SK-N-SH treated with all-trans-retinoic acid at 6 μM for 48 hours (cell line): ENCODE data around the gene BIRC5.
A peak's percentile ranks its signal among the peaks of the same experiment; 100 is the strongest.

Experiments used
- ATAC-seq: fragments of 200-7000 bp; cut with Tn5 transposase; 3 replicates; pipeline ENCODE4 v1.9.1; 2020; ENCODE audit warnings: mild to moderate bottlenecking, moderate library complexity
- ARNTL ChIP-seq: fragments of 450-650 bp; formaldehyde crosslinking; IDR thresholded peaks from 2 replicates; pipeline ENCODE4 v1.5.0; 2020; ENCODE audit warnings: low read depth, mild to moderate bottlenecking, moderate library complexity, borderline replicate concordance
- BACH2 ChIP-seq: fragments of 250-450 bp; sonication (Bioruptor Pico); IDR thresholded peaks from 2 replicates; pipeline ENCODE4 v1.9.0; 2021; ENCODE audit warnings: mild to moderate bottlenecking, borderline replicate concordance
- CREB5 ChIP-seq: fragments of 250-450 bp; sonication (Bioruptor Pico); IDR thresholded peaks from 2 replicates; pipeline ENCODE4 v1.5.1; 2020; ENCODE audit warnings: low read depth, mild to moderate bottlenecking, moderate library complexity
- CSDC2 ChIP-seq: fragments of 250-450 bp; sonication (Bioruptor Pico); IDR thresholded peaks from 2 replicates; pipeline ENCODE4 v1.5.0; 2020; ENCODE audit warnings: mild to moderate bottlenecking, moderate library complexity
- CSRNP3 ChIP-seq: fragments of 250-450 bp; sonication (Bioruptor Pico); IDR thresholded peaks from 2 replicates; pipeline ENCODE4 v1.5.1; 2021; ENCODE audit warnings: mild to moderate bottlenecking, moderate library complexity
- ESRRG ChIP-seq: fragments of 250-450 bp; sonication (Bioruptor Pico); IDR thresholded peaks from 2 replicates; pipeline ENCODE4 v1.6.1; 2021; ENCODE audit warnings: mild to moderate bottlenecking
- GLIS3 ChIP-seq: fragments of 250-450 bp; sonication (Bioruptor Pico); IDR thresholded peaks from 2 replicates; pipeline ENCODE4 v1.5.0; 2020; ENCODE audit warnings: mild to moderate bottlenecking, moderate library complexity
- ISL1 ChIP-seq: fragments of 250-450 bp; sonication (Bioruptor Pico); IDR thresholded peaks from 2 replicates; pipeline ENCODE4 v2.1.2; 2022; ENCODE audit warnings: mild to moderate bottlenecking, moderate library complexity
- OSR1 ChIP-seq: fragments of 250-450 bp; sonication (Bioruptor Pico); IDR thresholded peaks from 2 replicates; pipeline ENCODE4 v1.8.0; 2022; ENCODE audit warnings: moderate library complexity, mild to moderate bottlenecking, inconsistent platforms
- PATZ1 ChIP-seq: fragments of 250-450 bp; sonication (Bioruptor Pico); IDR thresholded peaks from 2 replicates; pipeline ENCODE4 v1.8.0; 2020; ENCODE audit warnings: mild to moderate bottlenecking, moderate library complexity, borderline replicate concordance
- POU6F1 ChIP-seq: fragments of 250-450 bp; sonication (Bioruptor Pico); IDR thresholded peaks from 2 replicates; pipeline ENCODE4 v1.8.0; 2021; ENCODE audit warnings: low read depth, mild to moderate bottlenecking, moderate library complexity, borderline replicate concordance
- PPARA ChIP-seq: fragments of 250-450 bp; sonication (Bioruptor Pico); IDR thresholded peaks from 2 replicates; pipeline ENCODE4 v1.5.0; 2020; ENCODE audit warnings: mild to moderate bottlenecking, borderline replicate concordance
- RARB ChIP-seq: fragments of 250-450 bp; sonication (Bioruptor Pico); IDR thresholded peaks from 2 replicates; pipeline ENCODE4 v1.8.0; 2021; ENCODE audit warnings: mild to moderate bottlenecking, moderate library complexity
- TCF4 ChIP-seq: fragments of 250-450 bp; sonication (Bioruptor Pico); IDR thresholded peaks from 2 replicates; pipeline ENCODE4 v1.8.0; 2021; ENCODE audit warnings: mild to moderate bottlenecking, moderate library complexity, borderline replicate concordance
- TOX ChIP-seq: fragments of 250-450 bp; sonication (Bioruptor Pico); IDR thresholded peaks from 2 replicates; pipeline ENCODE4 v1.8.0; 2021; ENCODE audit warnings: mild to moderate bottlenecking, moderate library complexity, borderline replicate concordance
- ZC3H10 ChIP-seq: fragments of 250-450 bp; sonication (Bioruptor Pico); IDR thresholded peaks from 2 replicates; pipeline ENCODE4 v1.5.1; 2021; ENCODE audit warnings: mild to moderate bottlenecking, moderate library complexity
- ZFP3 ChIP-seq: fragments of 250-450 bp; sonication (Bioruptor Pico); IDR thresholded peaks from 2 replicates; pipeline ENCODE4 v1.5.0; 2020; ENCODE audit warnings: mild to moderate bottlenecking, moderate library complexity
- ZFP30 ChIP-seq: fragments of 450-650 bp; formaldehyde crosslinking; IDR thresholded peaks from 2 replicates; pipeline ENCODE4 v1.5.0; 2022; ENCODE audit warnings: mild to moderate bottlenecking, moderate library complexity
- ZNF70 ChIP-seq: fragments of 450-650 bp; formaldehyde crosslinking; IDR thresholded peaks from 2 replicates; pipeline ENCODE4 v1.5.0; 2020; ENCODE audit warnings: mild to moderate bottlenecking, moderate library complexity
- ZNF8 ChIP-seq: fragments of 450-650 bp; formaldehyde crosslinking; IDR thresholded peaks from 2 replicates; pipeline ENCODE4 v1.5.0; 2020; ENCODE audit warnings: mild to moderate bottlenecking, moderate library complexity

The BIRC5 gene

GRCh38 chr17:78226055-78226758, 12.2 kb downstream of the BIRC5 start:
- TF ChIP-seq ZFP3 (CRISPR knock-in tag) = no peak
- TF ChIP-seq ZNF8 (CRISPR knock-in tag) = no peak
- no peak for TF ChIP-seq POU6F1
- TF ChIP-seq GLIS3 (CRISPR knock-in tag) = no peak
- TF ChIP-seq ZC3H10 (CRISPR knock-in tag) = no peak
- no peak for TF ChIP-seq ZNF70 (CRISPR knock-in tag)
- no peak for TF ChIP-seq PATZ1
- no peak for TF ChIP-seq TOX (CRISPR knock-in tag)
- TF ChIP-seq CSDC2 = no peak
- no peak for TF ChIP-seq ZFP30
- no peak for TF ChIP-seq OSR1 (CRISPR knock-in tag)
- no peak for TF ChIP-seq CREB5 (CRISPR knock-in tag)
- TF ChIP-seq RARB (CRISPR knock-in tag) = no peak
- no peak for TF ChIP-seq ISL1 (CRISPR knock-in tag)
- peak; percentile 5; the same call in 2 of the 3 replicates for ATAC-seq

GRCh38 chr17:78226759-78227454, 12.9 kb downstream of the BIRC5 start:
- no peak for TF ChIP-seq RARB (CRISPR knock-in tag)
- ATAC-seq = peak; percentile 13

- no peak for ATAC-seq
- no peak for TF ChIP-seq ESRRG
- no peak for TF ChIP-seq BACH2
- no peak for TF ChIP-seq CSDC2
- no peak for TF ChIP-seq OSR1 (CRISPR knock-in tag)
- no peak for TF ChIP-seq PPARA (CRISPR knock-in tag)
- TF ChIP-seq ZNF8 (CRISPR knock-in tag) = no peak
- no peak for TF ChIP-seq CSRNP3 (CRISPR knock-in tag)
These were observed 13.4 kb downstream of the BIRC5 start for GRCh38 chr17:78227455-78227916.

GRCh38 chr17:78228176-78228575, 14.1 kb downstream of the BIRC5 start:
- no peak for ATAC-seq
- TF ChIP-seq PATZ1 = no peak
- TF ChIP-seq ZNF8 (CRISPR knock-in tag) = no peak
- TF ChIP-seq CSRNP3 (CRISPR knock-in tag) = no peak
- no peak for TF ChIP-seq ZFP30
- no peak for TF ChIP-seq ZNF70 (CRISPR knock-in tag)
- no peak for TF ChIP-seq CREB5 (CRISPR knock-in tag)
- TF ChIP-seq ISL1 (CRISPR knock-in tag) = no peak
- no peak for TF ChIP-seq TOX (CRISPR knock-in tag)
- no peak for TF ChIP-seq ZFP3 (CRISPR knock-in tag)
- no peak for TF ChIP-seq GLIS3 (CRISPR knock-in tag)
- no peak for TF ChIP-seq ARNTL (CRISPR knock-in tag)
- TF ChIP-seq TCF4 = no peak
- TF ChIP-seq OSR1 (CRISPR knock-in tag) = no peak
- TF ChIP-seq BACH2 = no peak
- TF ChIP-seq POU6F1 = no peak
